Amniotic epithelial cell (primary cell): Measurements from ENCODE around the gene CNTROB.

Source experiments
- DNase-seq: peaks from one replicate; pipeline ENCODE4 v3.0.0-alpha.2; 2010; ENCODE audit warnings: low read depth

The CNTROB gene

DNA sequence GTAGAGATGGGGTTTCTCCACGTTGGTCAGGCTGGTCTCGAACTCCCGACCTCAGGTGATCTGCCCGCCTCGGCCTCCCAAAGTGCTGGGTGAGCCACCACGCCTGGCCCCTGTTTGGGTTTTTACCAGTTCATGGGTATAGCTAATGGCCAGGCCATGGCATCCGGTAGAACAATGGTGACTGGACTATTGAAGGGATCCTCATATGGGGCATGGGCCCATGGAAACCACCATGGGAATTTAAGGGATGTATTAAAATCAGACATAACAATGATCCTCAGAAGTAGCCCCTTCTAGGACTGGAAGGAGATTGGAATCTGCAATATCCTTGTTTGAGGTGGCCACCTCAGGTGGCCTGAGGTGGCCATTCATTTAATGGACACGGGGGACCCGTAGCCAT is 52.9 kb downstream of the CNTROB start:
- no peak for DNase-seq

DNA sequence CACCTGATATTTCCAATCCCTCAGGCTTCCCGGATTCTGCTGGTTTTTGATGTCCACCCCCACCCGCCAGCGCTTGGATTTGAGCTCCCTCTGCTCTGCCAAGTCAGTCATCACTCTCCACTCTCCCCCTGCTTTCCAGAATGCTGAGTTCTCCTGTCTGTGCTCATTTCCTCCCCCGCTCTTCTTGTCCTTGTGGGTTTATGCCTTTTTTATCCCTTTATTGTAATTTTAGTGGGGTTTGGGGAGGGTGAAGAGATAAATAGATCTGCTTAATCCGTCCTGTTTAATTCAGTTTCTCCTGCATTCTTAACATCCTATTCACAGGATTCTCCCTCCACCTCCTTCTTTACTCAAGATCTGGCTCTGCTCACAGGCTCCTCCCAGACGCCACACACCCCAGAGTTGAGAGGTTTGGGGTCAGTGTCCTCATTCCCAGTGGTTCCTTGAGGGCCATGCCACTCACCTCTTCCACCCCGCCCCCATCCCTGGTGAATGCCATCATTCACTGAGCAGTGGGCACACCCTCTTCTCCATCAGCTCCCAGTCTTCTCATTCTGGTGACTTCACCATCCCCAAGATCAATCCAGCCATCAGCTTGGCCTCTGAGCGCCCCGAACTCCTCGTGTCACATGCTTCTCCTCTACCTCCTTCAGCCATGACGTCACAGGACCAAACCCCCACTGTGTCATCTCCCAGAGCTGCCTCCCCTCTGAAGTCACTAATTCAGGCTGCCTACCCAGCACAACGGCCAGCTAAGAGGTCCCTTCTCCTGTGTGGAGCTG is 55.3 kb downstream of the CNTROB start:
- DNase-seq = peak; percentile 97

DNA sequence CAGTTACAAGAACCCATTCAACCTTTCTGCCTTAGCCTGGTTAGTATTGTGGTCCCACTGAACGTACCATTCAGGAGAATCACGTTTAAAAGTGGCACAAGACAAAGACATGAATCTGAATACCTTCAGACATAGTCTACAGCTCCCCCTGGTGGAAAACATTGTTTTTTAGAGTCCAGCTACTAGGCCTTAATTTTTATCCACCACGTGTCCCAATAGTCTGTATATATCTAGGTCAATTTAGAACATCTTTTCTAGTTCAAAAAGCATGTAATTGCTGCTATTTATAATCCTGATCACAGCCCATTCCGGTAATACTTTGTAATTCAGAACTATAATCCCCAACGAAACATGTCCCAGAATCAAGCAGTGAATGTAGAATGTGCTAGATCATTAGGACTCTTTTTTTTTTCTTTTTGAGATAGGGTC is 56.8 kb downstream of the CNTROB start:
- DNase-seq = peak; percentile 87

DNA sequence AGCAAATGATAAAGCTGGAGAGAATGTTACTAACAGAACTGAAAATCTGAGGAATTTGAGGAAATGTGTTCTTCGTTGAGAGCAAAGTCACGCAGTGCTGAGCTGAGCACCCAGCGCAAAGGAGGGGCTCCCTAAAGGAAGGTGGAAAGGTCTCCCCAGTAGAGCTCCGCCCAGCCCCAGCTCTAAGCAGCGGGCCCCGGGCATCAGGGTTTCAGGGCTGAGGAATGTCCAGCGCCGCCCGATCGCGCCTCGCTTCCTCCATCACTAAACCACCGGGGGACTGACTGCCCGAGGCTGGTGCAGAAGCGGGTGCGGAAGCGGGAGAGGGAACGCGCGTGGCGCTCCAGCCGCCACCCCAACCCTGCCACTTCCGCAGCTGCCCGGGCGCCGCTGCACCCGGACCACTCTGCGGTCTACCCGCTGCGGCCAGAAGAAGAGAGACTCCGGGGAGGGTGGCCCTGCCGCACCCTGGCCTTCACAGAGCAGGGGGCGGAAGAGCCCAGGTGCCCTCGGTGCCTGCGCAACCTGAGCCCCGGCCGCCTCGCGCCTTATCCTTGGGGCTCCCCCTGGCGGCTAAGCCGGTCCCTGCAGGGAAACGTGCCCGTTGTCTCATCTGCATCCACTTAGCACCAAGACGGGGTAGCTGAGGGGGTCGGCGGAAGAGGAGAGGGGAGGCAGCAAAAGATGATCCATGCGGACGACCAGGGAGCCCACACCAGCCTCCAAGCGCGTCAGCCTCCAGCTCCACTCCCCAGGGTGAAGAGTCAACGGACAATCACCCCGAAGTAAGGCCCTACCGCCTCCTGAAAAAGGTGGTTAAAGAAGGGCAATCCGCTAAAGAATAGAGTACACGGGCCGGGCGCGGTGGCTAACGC is 58.0 kb downstream of the CNTROB start:
- DNase-seq = peak; percentile 55

DNA sequence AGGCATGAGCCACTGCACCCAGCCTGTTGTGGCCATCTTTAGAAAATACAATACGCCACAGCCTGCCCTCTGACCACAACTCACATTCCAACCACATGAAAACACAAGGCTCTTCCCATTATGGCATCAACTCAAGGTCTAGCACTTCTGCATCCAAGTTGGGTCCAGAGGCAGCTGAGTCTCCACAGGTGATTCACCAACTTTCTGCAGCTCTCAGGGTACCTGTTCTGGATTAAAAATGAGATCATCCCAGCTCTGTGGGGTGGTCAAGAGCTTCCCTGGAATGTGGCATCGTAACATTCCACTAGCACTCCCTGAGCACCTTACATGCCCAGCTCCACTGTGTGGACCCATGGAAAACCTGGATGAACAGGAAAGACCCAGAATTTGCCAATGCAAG is 60.5 kb downstream of the CNTROB start:
- peak; percentile 89 for DNase-seq

DNA sequence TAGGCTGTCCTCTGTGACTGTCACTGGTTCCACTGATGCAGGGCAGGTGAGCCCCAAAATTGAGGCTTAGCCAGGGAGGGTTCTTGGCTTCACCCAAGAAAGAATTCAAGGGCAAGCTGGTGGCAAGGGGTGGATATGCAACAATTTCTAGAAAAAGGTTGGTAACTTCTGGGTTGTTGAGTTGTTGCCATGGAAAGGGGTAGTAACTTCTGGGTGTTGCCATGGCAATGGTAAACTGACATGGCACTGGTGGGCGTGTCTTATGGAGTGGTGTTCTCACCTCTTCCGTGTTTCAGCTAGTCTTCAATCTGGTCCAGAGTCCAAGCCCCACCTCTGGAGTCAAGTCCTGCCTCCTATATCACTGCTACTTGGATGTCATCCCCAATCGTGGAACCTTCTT is 60.9 kb downstream of the CNTROB start:
- DNase-seq = no peak

DNA sequence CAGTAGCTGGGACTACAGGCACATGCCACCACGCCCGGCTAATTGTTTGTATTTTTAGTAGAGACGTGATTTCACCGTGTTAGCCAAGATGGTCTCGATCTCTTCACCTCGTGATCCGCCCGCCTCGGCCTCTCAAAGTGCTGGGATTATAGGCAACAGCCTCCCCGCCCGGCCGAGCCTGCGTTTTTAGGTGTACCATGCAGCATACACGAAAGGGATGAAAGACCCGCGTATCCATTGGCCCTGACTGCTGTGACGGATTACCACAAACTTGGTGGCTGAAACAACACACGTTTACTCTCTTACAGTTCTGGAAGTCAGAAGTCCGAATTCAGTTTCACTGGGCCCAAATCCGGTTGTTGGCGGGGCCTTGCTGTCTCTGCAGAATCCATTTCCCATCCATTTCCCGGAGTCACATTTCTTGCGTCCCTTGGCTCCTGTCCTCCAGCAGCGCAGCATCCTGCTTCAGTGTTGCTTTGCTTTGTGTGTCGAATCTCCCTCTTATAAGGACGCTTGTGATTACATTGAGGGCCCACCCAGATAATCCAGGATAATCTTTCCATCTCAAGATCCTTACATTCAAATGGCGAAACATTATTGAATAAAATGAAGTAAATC is 62.1 kb downstream of the CNTROB start:
- DNase-seq = no peak

DNA sequence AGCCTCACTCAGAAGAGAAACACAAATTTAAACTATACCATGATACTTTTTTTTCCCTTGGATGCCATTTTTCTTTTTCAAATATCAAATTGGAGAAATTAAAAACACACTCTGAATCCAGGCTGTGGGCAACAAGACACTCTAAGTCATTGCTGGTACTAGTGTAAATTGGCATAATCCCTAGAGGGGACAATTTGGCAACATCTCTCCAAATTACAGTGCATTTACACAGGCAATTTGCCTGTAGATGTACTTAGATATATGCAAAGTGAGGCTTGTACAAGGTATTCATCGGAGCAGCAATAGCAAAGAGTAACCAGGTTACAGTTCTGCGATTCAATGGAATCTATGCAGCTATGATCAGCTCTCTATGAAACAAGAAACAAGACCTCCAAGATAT is 63.7 kb downstream of the CNTROB start:
- no peak for DNase-seq

DNA sequence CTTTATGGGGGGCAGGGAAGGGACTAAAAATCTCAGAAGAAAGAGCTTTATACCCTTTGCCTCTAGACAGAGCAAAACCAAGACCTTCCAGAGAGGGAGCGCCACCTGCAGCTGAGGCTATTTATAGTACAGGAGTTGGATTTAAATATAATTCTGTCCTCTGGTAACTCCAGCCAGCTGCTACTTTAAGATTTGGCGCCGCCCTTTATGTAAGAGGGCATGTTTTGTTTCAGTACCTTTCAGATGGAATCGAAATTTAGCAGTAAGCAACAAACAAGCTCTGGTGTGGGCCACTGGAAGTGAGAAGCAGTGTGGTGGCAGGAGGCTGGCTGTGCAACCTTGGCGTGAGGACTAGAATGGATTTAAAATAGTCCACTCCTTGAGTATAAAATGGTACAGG is 65.2 kb downstream of the CNTROB start:
- peak; percentile 46 for DNase-seq
